GM18505 (cell line): ENCODE measurements around the gene RNF181.
A peak's percentile ranks its signal among the peaks of the same experiment; 100 is the strongest.
"Not testable (repeated sequence)": the region's sequence is repeated elsewhere in the genome, so short reads cannot be mapped to it uniquely, and the experiment has no call there.

ENCODE experiments used
- ATAC-seq: cut with Tn5 transposase; IDR thresholded peaks from one replicate; pipeline ENCODE4 v1.9.1; 2021; ENCODE audit not compliant: unreplicated experiment
- POLR2A ChIP-seq: IDR thresholded peaks from 4 replicates; pipeline ENCODE4 v1.6.1; 2011; ENCODE audit warnings: borderline replicate concordance; ENCODE audit not compliant: insufficient read depth, insufficient read length; ENCODE audit errors: extremely low read depth

Gene RNF181

GRCh38 chr2:85582492-85582891 lies 13.1 kb upstream of the RNF181 start:
- TF ChIP-seq POLR2A = no peak
- no peak for ATAC-seq

GRCh38 chr2:85583667-85584353 lies 11.7 kb upstream of the RNF181 start:
- peak; percentile 10 for ATAC-seq
- TF ChIP-seq POLR2A = no peak

- peak; percentile 66 for ATAC-seq
- peak; percentile 39 for TF ChIP-seq POLR2A
Measured at GRCh38 chr2:85584354-85584856, 11.1 kb upstream of the RNF181 start, which contains the start of gene VAMP5. Gene VAMP5 (plus strand): TSS chr2:85584431. CDS start chr2:85584491, 60 bp downstream.

GRCh38 chr2:85584857-85585780 lies 10.4 kb upstream of the RNF181 start:
- TF ChIP-seq POLR2A = no peak
- peak; percentile 42 for ATAC-seq

GRCh38 chr2:85585781-85586105 lies 9.8 kb upstream of the RNF181 start:
- ATAC-seq = no peak
- no peak for TF ChIP-seq POLR2A

GRCh38 chr2:85588236-85588635 lies 7.3 kb upstream of the RNF181 start:
- ATAC-seq = no peak
- no peak for TF ChIP-seq POLR2A

GRCh38 chr2:85588645-85589044 lies 6.9 kb upstream of the RNF181 start:
- ATAC-seq = no peak
- no peak for TF ChIP-seq POLR2A

- TF ChIP-seq POLR2A = no peak
- no peak for ATAC-seq
Measured at GRCh38 chr2:85589181-85589580, 6.4 kb upstream of the RNF181 start.

GRCh38 chr2:85589982-85590791 lies 5.4 kb upstream of the RNF181 start:
- ATAC-seq = no peak
- no peak for TF ChIP-seq POLR2A

- no peak for TF ChIP-seq POLR2A
- ATAC-seq = no peak
Measured at GRCh38 chr2:85590950-85591349, 4.6 kb upstream of the RNF181 start.

GRCh38 chr2:85591563-85591962 lies 4.0 kb upstream of the RNF181 start:
- no peak for TF ChIP-seq POLR2A
- no peak for ATAC-seq

GRCh38 chr2:85592299-85592698 lies 3.2 kb upstream of the RNF181 start:
- ATAC-seq = not testable (repeated sequence)

GRCh38 chr2:85593023-85593422 lies 2.5 kb upstream of the RNF181 start:
- TF ChIP-seq POLR2A = no peak
- no peak for ATAC-seq
